ENCODE results near the gene PSAP. TPM values are rescaled to one million over a fixed set of nuclear protein-coding genes. Genes with fewer than 3 reads are reported as not detected.
"Not testable (repeated sequence)": the region's sequence is repeated elsewhere in the genome, so short reads cannot be mapped to it uniquely, and the experiment has no call there.

The PSAP gene
- total RNA-seq, 1 donor from 2014 or later = 614 TPM

GRCh38 chr10:71889388-71889987 lies 38.4 kb upstream of the PSAP start:
- H3K4me3 ChIP-seq (ENCODE audit: low read depth, low read length) = peak overlapping the region; percentile 71
- no peak for DNase-seq (ENCODE audit: low read depth)
- peak; percentile 38 for TF ChIP-seq CTCF (conservative IDR thresholded peaks at IDR 0.05; ENCODE audit: low read depth, low read length)

GRCh38 chr10:71888623-71889387 lies 37.8 kb upstream of the PSAP start:
- no peak for TF ChIP-seq CTCF (conservative IDR thresholded peaks at IDR 0.05; ENCODE audit: low read depth, low read length)
- DNase-seq (ENCODE audit: low read depth) = no peak
- peak overlapping the region; percentile 71 for H3K4me3 ChIP-seq (ENCODE audit: low read depth, low read length)

- no peak for DNase-seq (ENCODE audit: low read depth)
- TF ChIP-seq CTCF (conservative IDR thresholded peaks at IDR 0.05; ENCODE audit: low read depth, low read length) = no peak
- H3K4me3 ChIP-seq (ENCODE audit: low read depth, low read length) = peak overlapping the region; percentile 71
Measured at GRCh38 chr10:71888248-71888622, 37.2 kb upstream of the PSAP start.

GRCh38 chr10:71887743-71888142 lies 36.7 kb upstream of the PSAP start:
- DNase-seq (ENCODE audit: low read depth) = no peak
- TF ChIP-seq CTCF (conservative IDR thresholded peaks at IDR 0.05; ENCODE audit: low read depth, low read length) = no peak
- H3K4me3 ChIP-seq (ENCODE audit: low read depth, low read length) = peak overlapping the region; percentile 71

- TF ChIP-seq CTCF (conservative IDR thresholded peaks at IDR 0.05; ENCODE audit: low read depth, low read length) = no peak
- no peak for DNase-seq (ENCODE audit: low read depth)
- no peak overlapping the region for H3K4me3 ChIP-seq (ENCODE audit: low read depth, low read length)
Measured at GRCh38 chr10:71882813-71883659, 32.0 kb upstream of the PSAP start.

GRCh38 chr10:71881647-71882355 lies 30.8 kb upstream of the PSAP start:
- H3K4me3 ChIP-seq (ENCODE audit: low read depth, low read length) = no peak overlapping the region
- no peak for DNase-seq (ENCODE audit: low read depth)
- TF ChIP-seq CTCF (conservative IDR thresholded peaks at IDR 0.05; ENCODE audit: low read depth, low read length) = no peak

- not testable (repeated sequence) for H3K4me3 ChIP-seq (ENCODE audit: low read depth, low read length); DNase-seq (ENCODE audit: low read depth)
Measured at GRCh38 chr10:71881307-71881624, 30.2 kb upstream of the PSAP start.
